Liver (tissue), 9 donors: ENCODE results near the gene FARS2. TPM values are rescaled to one million over a fixed set of nuclear protein-coding genes. Genes with fewer than 3 reads are reported as not detected.

Experiments used
- DNase-seq: peaks from one replicate; pipeline ENCODE4 v3.0.0-alpha.2; 2017; ENCODE audit warnings: low spot score
- H3K27ac ChIP-seq, 2 donors: one replicate each; pipeline ENCODE4 v1.7.0; 2013; ENCODE audit warnings: inconsistent platforms in 2 of 2, low read length in 2 of 2, control low read depth in 1 of 2, low read depth in 1 of 2, mild to moderate bottlenecking in 1 of 2
- H3K27me3 ChIP-seq, 4 donors: one replicate each; pipeline versions ENCODE4 v1.6.1 to v1.7.0; 2013; ENCODE audit warnings: low read length in 3 of 4, inconsistent platforms in 1 of 4, mild to moderate bottlenecking in 1 of 4, moderate library complexity in 1 of 4; ENCODE audit not compliant: control insufficient read depth in 4 of 4, insufficient read depth in 4 of 4
- H3K36me3 ChIP-seq, 4 donors: one replicate each; pipeline versions ENCODE4 v1.6.1 to v1.7.0; 2013; ENCODE audit warnings: low read length in 3 of 4, mild to moderate bottlenecking in 3 of 4, low read depth in 1 of 4, moderate library complexity in 1 of 4; ENCODE audit not compliant: control insufficient read depth in 4 of 4, insufficient read depth in 3 of 4
- H3K4me1 ChIP-seq, 4 donors: one replicate each; pipeline versions ENCODE4 v1.6.1 to v1.7.0; 2013; ENCODE audit warnings: low read length in 3 of 4, mild to moderate bottlenecking in 3 of 4, moderate library complexity in 1 of 4; ENCODE audit not compliant: control insufficient read depth in 4 of 4, insufficient read depth in 4 of 4
- H3K4me3 ChIP-seq, 3 donors: one replicate each; pipeline versions ENCODE4 v1.6.1 to v1.7.0; 2013; ENCODE audit warnings: low read length in 3 of 3, control low read depth in 1 of 3, low read depth in 1 of 3, mild to moderate bottlenecking in 1 of 3
- H3K9ac ChIP-seq, 2 donors: one replicate each; pipeline ENCODE4 v1.7.0; 2013; ENCODE audit warnings: low read length in 2 of 2, mild to moderate bottlenecking in 2 of 2, moderate library complexity in 2 of 2, control low read depth in 1 of 2, low read depth in 1 of 2
- H3K9me3 ChIP-seq, 4 donors: one replicate each; pipeline versions ENCODE4 v1.6.1 to v1.7.0; 2013; ENCODE audit warnings: low read length in 3 of 4; ENCODE audit not compliant: control insufficient read depth in 4 of 4
- EGR1 ChIP-seq, 2 donors: IDR thresholded peaks; 2 replicates each; pipeline ENCODE4 v1.6.1; 2016 to 2018; ENCODE audit warnings: antibody characterized with exemption in 2 of 2, low read depth in 2 of 2
- FOXA1 ChIP-seq: IDR thresholded peaks from 2 replicates; pipeline ENCODE4 v1.6.1; 2016; ENCODE audit warnings: antibody characterized with exemption
- FOXA2 ChIP-seq: IDR thresholded peaks from 2 replicates; pipeline ENCODE4 v1.6.1; 2016; ENCODE audit warnings: antibody characterized with exemption
- HNF4A ChIP-seq, 2 donors: conservative IDR thresholded peaks; 2 replicates each; pipeline ENCODE4 v1.6.1; 2016; ENCODE audit warnings: antibody characterized with exemption in 2 of 2, mild to moderate bottlenecking in 2 of 2
- HNF4G ChIP-seq: IDR thresholded peaks from 2 replicates; pipeline ENCODE4 v1.6.1; 2016; ENCODE audit warnings: antibody characterized with exemption
- JUND ChIP-seq, 2 donors: IDR thresholded peaks; 2 replicates each; pipeline ENCODE4 v1.6.1; 2016; ENCODE audit warnings: antibody characterized with exemption in 2 of 2
- RAD21 ChIP-seq, 2 donors: IDR thresholded peaks; 2 replicates each; pipeline ENCODE4 v1.6.1; 2016; ENCODE audit warnings: antibody characterized with exemption in 2 of 2, mild to moderate bottlenecking in 2 of 2
- RXRA ChIP-seq, 2 donors: IDR thresholded peaks; 2 replicates each; pipeline ENCODE4 v1.6.1; 2017 to 2018; ENCODE audit warnings: antibody characterized with exemption in 2 of 2, mild to moderate bottlenecking in 1 of 2
- SP1 ChIP-seq: IDR thresholded peaks from 2 replicates; pipeline ENCODE4 v1.6.1; 2018; ENCODE audit warnings: antibody characterized with exemption, mild to moderate bottlenecking
- TAF1 ChIP-seq: conservative IDR thresholded peaks from 2 replicates; pipeline ENCODE4 v1.6.1; 2016; ENCODE audit warnings: antibody characterized with exemption, mild to moderate bottlenecking
- YY1 ChIP-seq: IDR thresholded peaks from 2 replicates; pipeline ENCODE4 v1.6.1; 2016; ENCODE audit warnings: antibody characterized with exemption, mild to moderate bottlenecking
- WGBS: extraction: QIAGEN DNeasy Blood & Tissue Kit; methylation state at CpG from one replicate; pipeline ENCODE4 v1.1.7; 2013; 5-methylcytosine and 5-hydroxymethylcytosine counted together
- polyA plus RNA-seq, 2 donors: library from polyadenylated mRNA; stranded (reverse) in 1 of 2; unstranded in 1 of 2; fragments of 200-250 nt in 1 of 2; fragments of >200 nt in 1 of 2; fragmentation: Nextera tagmentation in 1 of 2; extraction: Ambion mirVana in 1 of 2; gene quantifications; one replicate each; pipeline versions ENCODE4 v1.2.1 to v1.2.3, GENCODE V29; 2013 to 2015
- total RNA-seq, 2 donors: library from RNA; depleted of rRNA; stranded (reverse); fragments of >200 nt; gene quantifications; one replicate each; pipeline ENCODE4 v1.2.3, GENCODE V29; 2014
- TF ChIP-seq, protein P1 (sequence below): IDR thresholded peaks from 2 replicates; pipeline ENCODE4 v1.6.1; 2016; ENCODE audit warnings: antibody characterized with exemption, mild to moderate bottlenecking
- TF ChIP-seq, protein P2 (sequence below): IDR thresholded peaks from 2 replicates; pipeline ENCODE4 v1.6.1; 2016; ENCODE audit warnings: antibody characterized with exemption
- TF ChIP-seq, protein P3 (sequence below): fragments of 150-350 bp; IDR thresholded peaks from 2 replicates; pipeline ENCODE4 v1.5.1; 2017; ENCODE audit warnings: improper control_type of control experiment, low read depth, low read length; ENCODE audit not compliant: missing input control
- TF ChIP-seq, protein P4 (sequence below): IDR thresholded peaks from 2 replicates; pipeline ENCODE4 v1.6.1; 2016; ENCODE audit warnings: antibody characterized with exemption
- donor health status: healthy.
- donor health status: healthy.
- donor health status: healthy.
- donor health status: healthy.
- donor health status: healthy.

Gene FARS2
- total and polyA plus RNA-seq, 4 donors = 7.8 to 25.9 (median 11.2) TPM

DNA sequence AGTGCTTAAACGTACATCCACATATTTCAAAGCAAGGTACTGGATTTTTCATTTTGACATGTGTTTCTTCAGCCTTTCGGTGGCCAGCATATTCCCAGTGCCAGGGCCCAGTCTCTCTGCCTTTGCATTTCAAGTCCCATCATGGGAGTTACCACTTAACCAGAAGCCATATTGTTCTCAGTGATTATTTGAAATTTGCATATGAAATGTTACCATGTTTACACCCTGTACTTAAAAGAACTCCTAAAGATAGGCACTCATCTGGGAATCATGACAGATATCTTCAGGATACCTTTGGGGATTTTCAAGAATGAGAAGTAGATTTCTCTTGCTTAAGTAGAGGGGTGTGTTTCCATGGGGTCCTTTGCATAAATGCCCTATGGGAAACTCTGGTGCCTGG is 377.9 kb downstream of the FARS2 start:
- Histone ChIP-seq H3K4me3 (no peak overlapping the region), H3K9me3 (peaks cover 0 to 15% (median 4%) of the 10 kb centered on the region in 4 donors), H3K4me1 (no peaks in the 10 kb centered on the region), H3K9ac (no peak overlapping the region), H3K36me3 (no peaks in the 10 kb centered on the region), H3K27me3 (no peaks in the 10 kb centered on the region), H3K27ac (no peak overlapping the region)
- TF ChIP-seq, protein P1, sequence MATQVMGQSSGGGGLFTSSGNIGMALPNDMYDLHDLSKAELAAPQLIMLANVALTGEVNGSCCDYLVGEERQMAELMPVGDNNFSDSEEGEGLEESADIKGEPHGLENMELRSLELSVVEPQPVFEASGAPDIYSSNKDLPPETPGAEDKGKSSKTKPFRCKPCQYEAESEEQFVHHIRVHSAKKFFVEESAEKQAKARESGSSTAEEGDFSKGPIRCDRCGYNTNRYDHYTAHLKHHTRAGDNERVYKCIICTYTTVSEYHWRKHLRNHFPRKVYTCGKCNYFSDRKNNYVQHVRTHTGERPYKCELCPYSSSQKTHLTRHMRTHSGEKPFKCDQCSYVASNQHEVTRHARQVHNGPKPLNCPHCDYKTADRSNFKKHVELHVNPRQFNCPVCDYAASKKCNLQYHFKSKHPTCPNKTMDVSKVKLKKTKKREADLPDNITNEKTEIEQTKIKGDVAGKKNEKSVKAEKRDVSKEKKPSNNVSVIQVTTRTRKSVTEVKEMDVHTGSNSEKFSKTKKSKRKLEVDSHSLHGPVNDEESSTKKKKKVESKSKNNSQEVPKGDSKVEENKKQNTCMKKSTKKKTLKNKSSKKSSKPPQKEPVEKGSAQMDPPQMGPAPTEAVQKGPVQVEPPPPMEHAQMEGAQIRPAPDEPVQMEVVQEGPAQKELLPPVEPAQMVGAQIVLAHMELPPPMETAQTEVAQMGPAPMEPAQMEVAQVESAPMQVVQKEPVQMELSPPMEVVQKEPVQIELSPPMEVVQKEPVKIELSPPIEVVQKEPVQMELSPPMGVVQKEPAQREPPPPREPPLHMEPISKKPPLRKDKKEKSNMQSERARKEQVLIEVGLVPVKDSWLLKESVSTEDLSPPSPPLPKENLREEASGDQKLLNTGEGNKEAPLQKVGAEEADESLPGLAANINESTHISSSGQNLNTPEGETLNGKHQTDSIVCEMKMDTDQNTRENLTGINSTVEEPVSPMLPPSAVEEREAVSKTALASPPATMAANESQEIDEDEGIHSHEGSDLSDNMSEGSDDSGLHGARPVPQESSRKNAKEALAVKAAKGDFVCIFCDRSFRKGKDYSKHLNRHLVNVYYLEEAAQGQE = no peak
- no peak for TF ChIP-seq JUND (IDR thresholded peaks at IDR 0.05)
- TF ChIP-seq, protein P2, sequence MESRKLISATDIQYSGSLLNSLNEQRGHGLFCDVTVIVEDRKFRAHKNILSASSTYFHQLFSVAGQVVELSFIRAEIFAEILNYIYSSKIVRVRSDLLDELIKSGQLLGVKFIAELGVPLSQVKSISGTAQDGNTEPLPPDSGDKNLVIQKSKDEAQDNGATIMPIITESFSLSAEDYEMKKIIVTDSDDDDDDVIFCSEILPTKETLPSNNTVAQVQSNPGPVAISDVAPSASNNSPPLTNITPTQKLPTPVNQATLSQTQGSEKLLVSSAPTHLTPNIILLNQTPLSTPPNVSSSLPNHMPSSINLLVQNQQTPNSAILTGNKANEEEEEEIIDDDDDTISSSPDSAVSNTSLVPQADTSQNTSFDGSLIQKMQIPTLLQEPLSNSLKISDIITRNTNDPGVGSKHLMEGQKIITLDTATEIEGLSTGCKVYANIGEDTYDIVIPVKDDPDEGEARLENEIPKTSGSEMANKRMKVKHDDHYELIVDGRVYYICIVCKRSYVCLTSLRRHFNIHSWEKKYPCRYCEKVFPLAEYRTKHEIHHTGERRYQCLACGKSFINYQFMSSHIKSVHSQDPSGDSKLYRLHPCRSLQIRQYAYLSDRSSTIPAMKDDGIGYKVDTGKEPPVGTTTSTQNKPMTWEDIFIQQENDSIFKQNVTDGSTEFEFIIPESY = no peak
- no peak for TF ChIP-seq RAD21 (IDR thresholded peaks at IDR 0.05)
- no peak for TF ChIP-seq TAF1
- no peak for TF ChIP-seq SP1
- TF ChIP-seq HNF4G = no peak
- TF ChIP-seq FOXA2 = no peak
- TF ChIP-seq, protein P3, sequence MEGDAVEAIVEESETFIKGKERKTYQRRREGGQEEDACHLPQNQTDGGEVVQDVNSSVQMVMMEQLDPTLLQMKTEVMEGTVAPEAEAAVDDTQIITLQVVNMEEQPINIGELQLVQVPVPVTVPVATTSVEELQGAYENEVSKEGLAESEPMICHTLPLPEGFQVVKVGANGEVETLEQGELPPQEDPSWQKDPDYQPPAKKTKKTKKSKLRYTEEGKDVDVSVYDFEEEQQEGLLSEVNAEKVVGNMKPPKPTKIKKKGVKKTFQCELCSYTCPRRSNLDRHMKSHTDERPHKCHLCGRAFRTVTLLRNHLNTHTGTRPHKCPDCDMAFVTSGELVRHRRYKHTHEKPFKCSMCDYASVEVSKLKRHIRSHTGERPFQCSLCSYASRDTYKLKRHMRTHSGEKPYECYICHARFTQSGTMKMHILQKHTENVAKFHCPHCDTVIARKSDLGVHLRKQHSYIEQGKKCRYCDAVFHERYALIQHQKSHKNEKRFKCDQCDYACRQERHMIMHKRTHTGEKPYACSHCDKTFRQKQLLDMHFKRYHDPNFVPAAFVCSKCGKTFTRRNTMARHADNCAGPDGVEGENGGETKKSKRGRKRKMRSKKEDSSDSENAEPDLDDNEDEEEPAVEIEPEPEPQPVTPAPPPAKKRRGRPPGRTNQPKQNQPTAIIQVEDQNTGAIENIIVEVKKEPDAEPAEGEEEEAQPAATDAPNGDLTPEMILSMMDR = no peak
- TF ChIP-seq HNF4A (conservative IDR thresholded peaks at IDR 0.05) = no peak
- no peak for TF ChIP-seq YY1
- TF ChIP-seq FOXA1 = no peak
- TF ChIP-seq RXRA (IDR thresholded peaks at IDR 0.05) = no peak
- WGBS = 98% methylated on average over 2 of the region's 2 CpGs
- DNase-seq = no peak

DNA sequence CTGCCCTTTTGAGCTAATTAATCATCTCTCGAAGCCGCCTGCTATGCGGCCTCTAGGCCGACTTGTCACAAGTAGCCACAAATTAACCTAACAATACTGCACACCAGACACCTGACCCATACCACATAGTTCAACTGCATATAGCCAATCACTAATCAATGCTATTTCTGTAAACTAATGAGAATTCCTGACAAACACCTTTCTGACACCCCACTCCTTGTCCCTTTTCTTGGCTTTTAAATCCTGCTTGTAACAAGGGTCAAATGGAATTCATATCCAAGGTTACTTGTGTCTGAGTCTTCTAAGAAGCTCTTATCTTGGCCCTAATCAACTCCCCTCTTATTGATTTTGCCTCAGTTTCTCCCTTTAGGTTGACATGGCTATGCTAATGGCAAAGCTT is 379.3 kb downstream of the FARS2 start:
- WGBS = 97% methylated on average over 4 of the region's 4 CpGs
- Histone ChIP-seq H3K9me3 (peaks cover 0 to 15% (median 4%) of the 10 kb centered on the region in 4 donors), H3K4me3 (peak overlapping the region in 1 of 3 donors; percentile 7), H3K27ac (no peak overlapping the region), H3K36me3 (no peaks in the 10 kb centered on the region), H3K27me3 (no peaks in the 10 kb centered on the region), H3K9ac (no peak overlapping the region), H3K4me1 (no peaks in the 10 kb centered on the region)
- TF ChIP-seq YY1 (no peak), HNF4A (conservative IDR thresholded peaks at IDR 0.05) (no peak), EGR1 (IDR thresholded peaks at IDR 0.05; ENCODE audit: low read depth in 2 of 2) (no peak), FOXA1 (no peak), FOXA2 (no peak)
- TF ChIP-seq, protein P4, sequence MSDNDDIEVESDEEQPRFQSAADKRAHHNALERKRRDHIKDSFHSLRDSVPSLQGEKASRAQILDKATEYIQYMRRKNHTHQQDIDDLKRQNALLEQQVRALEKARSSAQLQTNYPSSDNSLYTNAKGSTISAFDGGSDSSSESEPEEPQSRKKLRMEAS = no peak
- TF ChIP-seq, protein P1 = no peak
- no peak for DNase-seq
